SKM-1 treated with dmso at 0.1 percent for 144 hours (cell line): ENCODE results near the gene FAM72B.
A peak's percentile ranks its signal among the peaks of the same experiment; 100 is the strongest.
"Not testable (repeated sequence)": the region's sequence is repeated elsewhere in the genome, so short reads cannot be mapped to it uniquely, and the experiment has no call there.

ENCODE experiments used
- DNase-seq: peaks from one replicate; lab custom pipeline; 2025; ENCODE audit not compliant: unreplicated experiment; lab: John Stamatoyannopoulos, UW

Gene FAM72B

GRCh38 chr1:121184290-121185127 lies at the start of gene FAM72B, which contains the start of gene SRGAP2C:
Gene FAM72B, minus strand, starts transcription at chr1:121184340. Its CDS starts 851 bp downstream, at chr1:121183489.
Gene SRGAP2C, plus strand, starts transcription at chr1:121184975. Its CDS starts 2,472 bp downstream, at chr1:121187447.
- peak; percentile 96 for DNase-seq

DNA sequence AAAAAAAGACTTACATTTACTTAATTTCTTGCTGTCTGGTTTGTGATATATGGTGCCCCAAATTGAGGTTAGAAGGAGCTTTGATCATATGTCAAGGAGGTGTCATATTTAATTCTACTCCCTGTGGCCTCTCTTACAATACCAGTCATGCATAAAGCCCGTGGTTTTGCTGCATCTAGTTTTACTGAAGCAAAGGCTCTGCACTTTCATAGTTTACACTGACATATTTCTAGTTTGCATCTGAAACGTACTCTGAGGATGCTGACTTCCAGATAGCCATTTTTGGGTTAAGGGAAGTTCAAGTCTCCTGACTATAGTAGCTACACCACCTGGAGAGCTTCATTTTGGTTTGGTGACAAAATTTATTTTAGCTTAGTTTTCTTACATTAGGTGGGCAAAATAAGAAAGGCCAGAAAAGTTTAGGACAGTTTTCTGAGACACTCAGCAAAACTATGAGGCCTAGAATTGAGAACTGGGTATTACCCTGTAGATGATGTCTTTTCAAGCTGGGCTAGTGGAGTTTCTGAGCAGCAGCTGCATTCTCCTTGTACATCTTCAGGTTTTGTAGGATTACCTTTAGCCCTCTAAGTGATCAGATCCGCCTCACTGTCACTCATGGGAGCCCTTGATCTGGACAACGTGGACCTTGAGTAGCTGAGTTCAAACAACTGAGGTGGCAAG lies 48.4 kb upstream of the FAM72B start:
- not testable (repeated sequence) for DNase-seq

DNA sequence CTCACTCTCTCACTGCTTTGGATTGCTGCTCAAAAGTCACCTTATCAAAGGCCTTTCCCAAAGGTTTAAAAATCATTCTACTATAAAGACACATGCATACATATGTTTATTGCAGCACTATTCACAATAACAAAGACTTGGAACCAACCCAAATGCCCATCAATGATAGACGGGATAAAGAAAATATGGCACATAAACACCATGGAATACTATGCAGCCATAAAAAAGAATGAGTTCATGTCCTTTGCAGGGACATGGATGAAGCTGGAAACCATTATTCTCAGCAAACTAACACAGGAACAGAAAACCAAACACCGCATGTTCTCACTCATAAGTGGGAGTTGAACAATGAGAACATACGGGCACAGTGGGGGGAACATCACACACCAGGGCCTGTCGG lies 46.5 kb upstream of the FAM72B start:
- not testable (repeated sequence) for DNase-seq

- not testable (repeated sequence) for DNase-seq
Observed at GRCh38 chr1:121227544-121228330, 43.6 kb upstream of the FAM72B start.

DNA sequence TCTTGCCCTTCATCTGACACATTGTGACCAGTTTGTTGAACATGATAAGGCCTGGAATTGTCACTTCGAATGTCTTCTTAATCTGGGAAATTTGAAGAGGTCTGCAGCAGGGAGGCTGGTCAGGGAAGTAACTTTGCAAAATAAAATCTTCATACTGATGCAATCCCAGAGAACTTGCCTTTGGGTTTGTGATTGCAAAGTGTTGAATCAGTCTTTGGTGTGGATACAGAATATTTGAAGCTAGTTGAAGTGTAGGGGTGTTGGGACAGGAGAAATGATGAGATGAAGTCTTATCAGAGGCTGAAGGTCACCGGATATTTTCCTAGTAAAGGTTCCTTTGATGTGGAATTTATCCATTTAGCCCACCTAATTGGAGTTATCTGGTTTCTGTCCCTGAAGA lies 42.8 kb upstream of the FAM72B start:
- not testable (repeated sequence) for DNase-seq

DNA sequence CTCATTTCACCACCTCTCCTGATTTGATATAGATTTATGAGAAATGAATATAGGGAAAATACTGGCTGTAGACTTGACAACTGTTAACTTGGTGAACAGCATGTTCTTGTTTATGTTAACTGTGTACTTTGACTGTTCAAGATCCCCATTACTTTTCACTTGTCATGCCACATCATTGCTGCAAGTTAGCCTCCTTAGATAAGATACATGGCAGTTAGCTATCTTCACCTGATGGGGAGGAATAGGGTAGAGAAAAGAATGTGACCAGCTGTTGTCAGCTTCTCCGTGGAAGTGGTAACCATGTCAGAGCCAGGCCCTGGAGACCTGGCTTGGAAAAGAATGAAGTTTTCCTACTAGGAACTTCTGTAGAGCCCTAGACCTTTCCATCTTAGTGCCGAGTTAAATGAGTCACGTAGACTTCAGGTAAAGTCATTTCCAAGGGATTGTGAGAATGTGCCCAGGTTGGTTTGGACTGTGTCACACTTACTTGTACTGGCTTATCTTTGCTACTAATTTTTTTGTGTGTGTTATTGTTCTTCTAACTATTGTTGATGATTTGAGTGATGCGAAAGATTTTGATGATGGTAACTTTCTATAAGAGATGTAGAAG lies 42.3 kb upstream of the FAM72B start:
- DNase-seq, result not testable (repeated sequence)

GRCh38 chr1:121224714-121225113 lies 40.6 kb upstream of the FAM72B start:
- not testable (repeated sequence) for DNase-seq

DNA sequence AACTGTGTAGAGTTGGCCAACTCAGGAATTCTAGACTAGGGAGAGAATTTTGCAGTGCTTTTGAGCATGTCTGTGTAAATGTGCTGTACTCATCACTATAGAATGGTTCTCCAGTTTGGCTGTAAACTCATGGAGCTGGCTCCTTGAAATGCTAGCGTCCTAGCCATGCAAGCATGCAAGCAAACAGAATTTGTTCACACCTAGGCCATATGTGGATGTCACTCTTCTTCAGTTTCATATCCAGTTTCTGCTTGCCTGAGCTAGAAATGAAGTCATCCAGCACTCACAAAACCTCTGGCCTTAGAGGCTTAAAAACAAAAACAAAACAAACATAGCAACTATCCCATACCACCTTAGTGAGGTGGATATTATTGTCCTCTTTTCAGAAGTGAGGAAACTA lies 37.6 kb upstream of the FAM72B start:
- not testable (repeated sequence) for DNase-seq

GRCh38 chr1:121216676-121217075 lies 32.5 kb upstream of the FAM72B start:
- DNase-seq, result not testable (repeated sequence)

DNA sequence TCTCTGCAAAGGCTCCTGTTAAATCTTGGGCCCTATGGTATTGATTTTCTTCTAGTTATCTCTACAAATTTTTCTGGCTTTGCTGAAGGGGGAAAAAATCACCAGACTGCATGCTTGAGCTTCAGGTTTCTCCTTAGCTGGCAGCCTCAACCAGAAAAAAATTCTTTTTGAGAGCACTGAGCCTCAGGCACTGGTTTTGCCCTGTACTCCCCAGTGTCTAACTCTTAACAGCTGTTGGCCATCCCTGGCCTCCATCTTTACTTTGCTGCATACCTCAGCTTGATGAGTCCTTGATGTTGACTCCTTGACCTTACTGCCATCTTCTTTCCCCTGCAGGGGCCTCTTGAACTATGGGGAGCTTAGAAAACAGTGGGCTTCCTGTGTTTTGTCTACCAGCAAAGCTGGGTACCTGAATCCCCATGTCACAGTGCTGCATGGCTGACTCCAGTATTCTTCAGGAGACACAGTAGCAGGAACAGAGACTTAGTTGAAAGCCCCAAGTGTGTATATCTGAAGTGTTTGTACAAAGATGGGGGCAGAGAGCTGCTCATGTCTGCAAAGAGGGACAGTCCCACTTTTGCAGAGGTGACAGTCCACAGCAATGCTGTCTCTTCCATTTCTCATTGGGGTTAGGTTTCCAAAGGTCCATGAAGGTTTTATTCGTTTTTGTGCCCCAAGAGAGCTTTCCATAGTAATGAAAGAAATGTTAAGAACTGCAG lies 31.7 kb upstream of the FAM72B start:
- DNase-seq, result not testable (repeated sequence)

DNA sequence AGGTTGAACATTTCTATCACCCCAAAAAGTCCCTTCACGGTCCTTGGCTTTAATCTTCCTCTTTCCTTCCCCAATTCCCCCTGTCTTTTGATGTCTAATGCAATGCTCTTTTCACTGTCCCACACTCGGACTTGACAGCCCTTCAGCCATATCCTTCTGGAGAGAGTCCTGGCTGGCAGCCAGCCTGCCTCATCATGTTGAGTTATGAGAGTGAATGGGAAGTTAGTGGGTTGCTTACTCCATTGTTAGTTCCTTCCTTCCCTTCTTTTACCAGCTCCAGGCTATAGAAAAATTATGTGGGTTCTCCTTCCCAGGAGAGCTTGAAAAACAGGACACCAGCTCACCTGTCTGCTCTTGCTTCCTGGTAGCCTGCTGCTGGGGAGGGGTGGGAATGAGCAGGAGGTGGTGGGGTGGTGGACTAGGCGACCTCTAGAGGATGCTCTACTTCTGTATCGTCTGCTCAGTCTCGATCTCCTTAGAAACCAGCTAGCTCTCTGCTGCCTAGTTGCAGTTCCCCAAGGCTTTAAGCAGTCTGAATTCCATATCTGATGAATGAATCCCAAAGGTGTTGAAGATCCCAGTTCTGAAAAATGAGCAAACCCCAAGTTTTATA lies 30.5 kb upstream of the FAM72B start:
- not testable (repeated sequence) for DNase-seq

DNA sequence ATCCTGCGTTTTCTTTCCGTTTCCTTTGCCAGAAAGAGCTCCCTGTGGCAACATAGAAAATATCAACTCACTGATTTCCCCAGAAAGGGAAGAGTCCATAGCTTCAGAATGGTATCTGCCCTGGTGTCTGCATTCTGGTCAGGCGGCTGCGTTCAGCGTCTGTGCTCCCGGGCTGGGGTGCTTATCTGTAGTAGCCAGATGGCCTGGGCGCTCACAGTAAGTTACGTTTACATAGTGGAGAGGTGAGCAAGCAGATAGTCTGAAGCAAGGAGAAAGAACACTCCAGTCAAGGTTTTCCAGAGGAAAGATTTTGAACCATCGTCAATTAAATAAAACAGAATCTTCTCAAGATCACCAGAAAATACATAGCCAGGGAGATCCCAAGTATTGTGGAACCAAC lies 29.4 kb upstream of the FAM72B start:
- not testable (repeated sequence) for DNase-seq

DNA sequence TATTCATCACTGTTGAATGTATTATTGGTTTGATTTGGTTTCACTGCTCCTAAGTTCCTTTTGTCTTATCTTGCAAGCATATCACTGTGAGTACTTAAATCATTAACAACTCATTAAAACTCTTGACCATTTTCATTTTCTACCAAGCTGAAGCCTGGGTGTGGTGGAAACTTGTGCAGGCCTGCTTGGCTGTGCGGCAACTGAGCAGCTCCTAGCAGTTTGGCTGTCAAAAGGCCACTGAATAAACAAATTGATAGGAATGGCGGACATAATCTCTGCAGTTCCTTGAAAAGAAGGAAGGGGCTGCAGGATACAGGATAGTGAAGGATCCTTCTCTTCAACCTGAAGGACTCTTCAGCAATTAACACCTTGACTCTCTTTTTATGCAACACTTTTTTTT lies 26.6 kb upstream of the FAM72B start:
- not testable (repeated sequence) for DNase-seq

DNA sequence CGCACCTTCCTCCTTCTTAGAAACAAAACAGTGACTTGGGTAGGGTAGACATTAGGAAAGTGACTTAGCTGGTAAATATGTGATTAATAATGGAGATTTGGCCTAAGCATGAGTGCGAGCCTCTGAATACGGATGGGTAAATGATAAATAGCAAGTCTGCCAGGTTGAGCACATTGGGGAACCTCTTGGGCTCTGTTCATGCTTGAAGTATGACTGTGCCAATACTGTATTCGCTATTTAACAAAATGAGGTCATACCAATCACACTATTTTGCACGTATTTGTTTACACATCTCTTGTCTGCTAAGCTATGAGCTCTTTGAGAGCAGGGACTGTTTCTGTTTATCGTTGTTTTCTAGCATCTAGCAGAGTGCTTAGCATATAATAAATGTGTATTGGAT lies 24.2 kb upstream of the FAM72B start:
- DNase-seq, result not testable (repeated sequence)

- not testable (repeated sequence) for DNase-seq
Observed at GRCh38 chr1:121207328-121207727, 23.2 kb upstream of the FAM72B start.

GRCh38 chr1:121205786-121206711 lies 21.9 kb upstream of the FAM72B start:
- DNase-seq, result not testable (repeated sequence)

DNA sequence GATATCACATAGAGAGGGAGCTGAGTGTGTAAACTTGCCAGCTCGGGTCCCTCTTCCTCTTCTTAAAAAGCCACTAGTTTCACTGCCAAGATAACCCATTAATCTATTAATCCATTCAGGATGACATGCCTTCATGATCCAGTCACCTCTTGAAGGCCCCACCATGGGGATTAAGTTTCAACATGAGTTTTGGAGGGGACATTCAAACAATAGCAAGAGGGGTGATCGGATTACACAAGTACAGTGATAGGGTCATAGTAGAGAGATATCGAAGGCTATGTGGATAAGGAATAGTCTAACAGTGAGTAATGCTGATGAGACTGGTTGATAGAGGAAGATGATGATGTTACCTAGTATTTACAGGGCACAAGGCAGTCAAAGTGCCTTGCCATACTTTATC lies 18.8 kb upstream of the FAM72B start:
- DNase-seq, result not testable (repeated sequence)
